Neuronal stem cell (in vitro differentiated cells): ENCODE data around the gene WDFY1.

Source experiments
- DNase-seq: peaks from one replicate; pipeline ENCODE4 v3.0.0-alpha.2; 2013; ENCODE audit warnings: low spot score
- H2AFZ ChIP-seq: one replicate; pipeline ENCODE4 v1.6.1; 2013; ENCODE audit warnings: mild to moderate bottlenecking, low read length, inconsistent platforms
- H2AK5ac ChIP-seq: 2 replicates; pipeline ENCODE4 v1.6.1; 2013; ENCODE audit warnings: low read depth, mild to moderate bottlenecking, inconsistent platforms, low read length, moderate library complexity, mixed read lengths
- H2BK120ac ChIP-seq: 2 replicates; pipeline ENCODE4 v1.6.1; 2013; ENCODE audit warnings: low read depth, mild to moderate bottlenecking, inconsistent platforms, low read length, moderate library complexity, mixed read lengths
- H2BK12ac ChIP-seq: one replicate; pipeline ENCODE4 v1.6.1; 2013; ENCODE audit warnings: low read length, inconsistent platforms
- H2BK15ac ChIP-seq: 2 replicates; pipeline ENCODE4 v1.6.1; 2013; ENCODE audit warnings: mild to moderate bottlenecking, low read length, inconsistent platforms, mixed read lengths
- H2BK5ac ChIP-seq: one replicate; pipeline ENCODE4 v1.6.1; 2013; ENCODE audit warnings: inconsistent platforms, mild to moderate bottlenecking, low read length, moderate library complexity
- H3K14ac ChIP-seq: one replicate; pipeline ENCODE4 v1.6.1; 2013; ENCODE audit warnings: low read length, inconsistent platforms
- H3K18ac ChIP-seq: 2 replicates; pipeline ENCODE4 v1.6.1; 2013; ENCODE audit warnings: low read length, inconsistent platforms
- H3K23ac ChIP-seq: 2 replicates; pipeline ENCODE4 v1.6.1; 2013; ENCODE audit warnings: low read depth, mild to moderate bottlenecking, mixed read lengths, low read length, inconsistent platforms; ENCODE audit not compliant: poor library complexity
- H3K27ac ChIP-seq: replicated peaks from 3 replicates; pipeline ENCODE4 v1.5.1; 2013; ENCODE audit warnings: low read length, inconsistent platforms
- H3K27me3 ChIP-seq, 3 experiments: 2 replicates each; pipeline ENCODE4 v1.6.1; 2013; ENCODE audit warnings: low read length in 3 of 3, mild to moderate bottlenecking in 2 of 3, inconsistent platforms in 1 of 3, low read depth in 1 of 3, mixed read lengths in 1 of 3, moderate library complexity in 1 of 3; ENCODE audit not compliant: control insufficient read depth in 3 of 3, insufficient read depth in 3 of 3
- H3K36me3 ChIP-seq, 2 donors: replicated peaks in 1 of 2; 2 replicates each; pipeline ENCODE4 v1.6.1; 2013; ENCODE audit warnings: low read length in 2 of 2; ENCODE audit not compliant: control insufficient read depth in 2 of 2, insufficient read depth in 2 of 2
- H3K4ac ChIP-seq: 2 replicates; pipeline ENCODE4 v1.6.1; 2013; ENCODE audit warnings: inconsistent platforms, mild to moderate bottlenecking, low read length, moderate library complexity
- H3K4me1 ChIP-seq, 2 donors: 1 replicate in 1 of 2; 2 replicates in 1 of 2; pipeline ENCODE4 v1.6.1; 2013; ENCODE audit warnings: low read length in 2 of 2, low read depth in 1 of 2; ENCODE audit not compliant: control insufficient read depth in 2 of 2, insufficient read depth in 1 of 2
- H3K4me2 ChIP-seq: one replicate; pipeline ENCODE4 v1.6.1; 2013; ENCODE audit warnings: mild to moderate bottlenecking, low read length, inconsistent platforms; ENCODE audit not compliant: insufficient read depth, poor library complexity, severe bottlenecking
- H3K4me3 ChIP-seq, 2 donors: 2 replicates each; pipeline ENCODE4 v1.5.1; 2013; ENCODE audit warnings: low read length in 2 of 2, mild to moderate bottlenecking in 2 of 2, inconsistent platforms in 1 of 2, moderate library complexity in 1 of 2
- H3K79me1 ChIP-seq: one replicate; pipeline ENCODE4 v1.6.1; 2013; ENCODE audit warnings: low read depth, mild to moderate bottlenecking, inconsistent platforms, low read length, moderate library complexity
- H3K9ac ChIP-seq: one replicate; pipeline ENCODE4 v1.6.1; 2013; ENCODE audit warnings: mild to moderate bottlenecking, low read depth, low read length, inconsistent platforms; ENCODE audit not compliant: poor library complexity
- H3K9me3 ChIP-seq, 2 donors: replicated peaks in 1 of 2; 2 replicates each; pipeline versions ENCODE3 to v1.6.1; 2013; ENCODE audit warnings: low read length in 2 of 2, mild to moderate bottlenecking in 2 of 2, inconsistent platforms in 1 of 2, low read depth in 1 of 2, mixed read lengths in 1 of 2, moderate library complexity in 1 of 2; ENCODE audit not compliant: control insufficient read depth in 2 of 2, insufficient read depth in 1 of 2
- H4K8ac ChIP-seq: one replicate; pipeline ENCODE4 v1.6.1; 2013; ENCODE audit warnings: low read depth, mild to moderate bottlenecking, inconsistent platforms, low read length, moderate library complexity
- H4K91ac ChIP-seq: one replicate; pipeline ENCODE4 v1.6.1; 2013; ENCODE audit warnings: low read length, low read depth, mild to moderate bottlenecking, inconsistent platforms; ENCODE audit not compliant: poor library complexity
- WGBS, 2 donors: extraction: QIAGEN DNeasy Blood & Tissue Kit; methylation state at CpG; one replicate each; pipeline ENCODE4 v1.1.7; 2013; ENCODE audit warnings: missing lambda C conversion rate in 2 of 2, mixed read lengths in 1 of 2; ENCODE audit not compliant: insufficient read length in 2 of 2, insufficient replicate concordance in 1 of 2; ENCODE audit errors: extremely low coverage in 2 of 2; 5-methylcytosine and 5-hydroxymethylcytosine counted together

Gene WDFY1

GRCh38 chr2:223973606-223974005, 28.5 kb upstream of the WDFY1 start:
- Histone ChIP-seq H2BK15ac (no peak overlapping the region), H3K23ac (no peak overlapping the region), H3K18ac (no peak overlapping the region), H2AK5ac (no peak overlapping the region), H3K4me3 (no peak overlapping the region), H3K79me1 (no peaks in the 10 kb centered on the region), H3K14ac (no peak overlapping the region), H3K9me3 (no peaks in the 10 kb centered on the region), H3K4me1 (no peaks in the 10 kb centered on the region), H3K4me2 (no peak overlapping the region), H4K91ac (no peak overlapping the region), H2BK120ac (no peak overlapping the region), H2BK12ac (no peak overlapping the region), H2AFZ (no peak overlapping the region), H2BK5ac (no peak overlapping the region), H4K8ac (no peak overlapping the region), H3K4ac (no peak overlapping the region), H3K36me3 (peaks cover 0 to 6% of the 10 kb centered on the region in 2 donors), H3K27me3 (no peaks in the 10 kb centered on the region), H3K9ac (no peak overlapping the region), H3K27ac (no peak overlapping the region)
- whole genome bisulfite sequencing, 2 donors = no CpG with 5 or more reads among the region's 3 CpGs
- DNase-seq = no peak

- no peak overlapping the region for H3K23ac ChIP-seq
- no CpG with 5 or more reads among the region's 7 CpGs for WGBS, 2 donors
- H4K8ac ChIP-seq = no peak overlapping the region
- no peak overlapping the region for H2BK5ac ChIP-seq
- H2AFZ ChIP-seq = no peak overlapping the region
- H4K91ac ChIP-seq = no peak overlapping the region
- no peak overlapping the region for H2BK15ac ChIP-seq
- H3K4me2 ChIP-seq = no peak overlapping the region
- no peak overlapping the region for H3K14ac ChIP-seq
- H3K27me3 ChIP-seq = no peaks in the 10 kb centered on the region
- no peak overlapping the region for H2AK5ac ChIP-seq
- no peak overlapping the region for H2BK120ac ChIP-seq
- peaks cover 0 to 15% of the 10 kb centered on the region in 2 donors for H3K36me3 ChIP-seq
- no peak overlapping the region for H2BK12ac ChIP-seq
- H3K18ac ChIP-seq = no peak overlapping the region
- no peak overlapping the region for H3K9ac ChIP-seq
- no peaks in the 10 kb centered on the region for H3K79me1 ChIP-seq
- no peak for DNase-seq
- no peak overlapping the region for H3K4me3 ChIP-seq
- no peaks in the 10 kb centered on the region for H3K9me3 ChIP-seq
- no peak overlapping the region for H3K27ac ChIP-seq
- no peaks in the 10 kb centered on the region for H3K4me1 ChIP-seq
- no peak overlapping the region for H3K4ac ChIP-seq
Measured at GRCh38 chr2:223972656-223973102, 27.5 kb upstream of the WDFY1 start.

- H3K4me2 ChIP-seq = no peak overlapping the region
- no peak overlapping the region for H3K4ac ChIP-seq
- H3K9me3 ChIP-seq = no peaks in the 10 kb centered on the region
- WGBS, 2 donors = no CpG with 5 or more reads among the region's 5 CpGs
- H3K79me1 ChIP-seq = no peaks in the 10 kb centered on the region
- no peaks in the 10 kb centered on the region for H3K4me1 ChIP-seq
- no peak overlapping the region for H3K27ac ChIP-seq
- no peak overlapping the region for H3K18ac ChIP-seq
- peaks cover 2 to 25% of the 10 kb centered on the region in 2 donors for H3K36me3 ChIP-seq
- no peak overlapping the region for H3K9ac ChIP-seq
- no peak overlapping the region for H4K8ac ChIP-seq
- no peak overlapping the region for H2AFZ ChIP-seq
- H3K23ac ChIP-seq = no peak overlapping the region
- no peak overlapping the region for H3K4me3 ChIP-seq
- H2BK120ac ChIP-seq = no peak overlapping the region
- H2BK12ac ChIP-seq = no peak overlapping the region
- DNase-seq = no peak
- H2BK15ac ChIP-seq = no peak overlapping the region
- no peak overlapping the region for H4K91ac ChIP-seq
- no peak overlapping the region for H3K14ac ChIP-seq
- no peak overlapping the region for H2BK5ac ChIP-seq
- H3K27me3 ChIP-seq = no peaks in the 10 kb centered on the region
- no peak overlapping the region for H2AK5ac ChIP-seq
Measured at GRCh38 chr2:223971731-223972130, 26.6 kb upstream of the WDFY1 start.

- Histone ChIP-seq H3K18ac (no peak overlapping the region), H3K23ac (no peak overlapping the region), H3K9me3 (no peaks in the 10 kb centered on the region), H2AK5ac (no peak overlapping the region), H4K91ac (no peak overlapping the region), H3K27ac (no peak overlapping the region), H3K14ac (no peak overlapping the region), H3K36me3 (peaks cover 2 to 37% of the 10 kb centered on the region in 2 donors), H3K4me2 (no peak overlapping the region), H2AFZ (no peak overlapping the region), H3K79me1 (no peaks in the 10 kb centered on the region), H3K4me1 (no peaks in the 10 kb centered on the region), H2BK120ac (no peak overlapping the region), H3K27me3 (no peaks in the 10 kb centered on the region), H2BK12ac (no peak overlapping the region), H3K9ac (no peak overlapping the region), H4K8ac (no peak overlapping the region), H3K4ac (no peak overlapping the region), H2BK15ac (no peak overlapping the region), H2BK5ac (no peak overlapping the region), H3K4me3 (no peak overlapping the region)
- no CpG with 5 or more reads among the region's 8 CpGs for WGBS, 2 donors
- peak; percentile 61 for DNase-seq
Measured at GRCh38 chr2:223970343-223971128, 25.4 kb upstream of the WDFY1 start.
